Gastrocnemius medialis (tissue), 4 donors: ENCODE data around the gene LRIG1.

Source experiments
- POLR2A ChIP-seq, 2 donors: fragments of 450-650 bp; IDR thresholded peaks; one replicate each; pipeline ENCODE4 v1.6.1; 2017; ENCODE audit warnings: antibody characterized with exemption in 2 of 2, mild to moderate bottlenecking in 2 of 2, moderate library complexity in 2 of 2
- TF ChIP-seq, protein P1 (sequence below), 5 experiments: fragments of 450-650 bp in 3 of 5; fragments of 200-600 bp in 2 of 5; sonication (generic) in 2 of 5; IDR thresholded peaks in 4 of 5; conservative IDR thresholded peaks in 1 of 5; 1 replicate in 4 of 5; 2 replicates in 1 of 5; pipeline ENCODE4 v1.5.1; 2016 to 2019; ENCODE audit warnings: antibody characterized with exemption in 5 of 5, mild to moderate bottlenecking in 3 of 5, moderate library complexity in 3 of 5

DNA sequence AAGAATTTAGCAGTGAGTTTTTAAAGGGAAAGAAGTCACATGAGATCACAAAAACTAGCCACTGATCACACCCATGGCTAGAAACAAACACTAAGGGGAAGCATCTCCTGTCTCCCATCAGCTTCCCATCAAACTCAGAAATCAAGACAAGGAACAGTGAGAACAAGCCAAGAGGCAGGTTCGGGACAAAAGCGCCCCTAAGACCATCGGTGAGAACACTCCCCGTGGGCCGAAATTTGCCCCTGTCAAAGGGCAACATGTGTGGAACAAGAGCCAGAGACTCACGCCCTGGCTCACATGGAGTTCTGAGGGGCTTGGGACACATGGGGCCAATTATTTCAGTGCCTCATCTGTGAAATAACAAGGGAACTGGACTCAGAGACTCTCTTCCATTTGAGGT, 49.1 kb downstream of the LRIG1 start:
- no peak for TF ChIP-seq POLR2A (IDR thresholded peaks at IDR 0.05)
- TF ChIP-seq, protein P1, sequence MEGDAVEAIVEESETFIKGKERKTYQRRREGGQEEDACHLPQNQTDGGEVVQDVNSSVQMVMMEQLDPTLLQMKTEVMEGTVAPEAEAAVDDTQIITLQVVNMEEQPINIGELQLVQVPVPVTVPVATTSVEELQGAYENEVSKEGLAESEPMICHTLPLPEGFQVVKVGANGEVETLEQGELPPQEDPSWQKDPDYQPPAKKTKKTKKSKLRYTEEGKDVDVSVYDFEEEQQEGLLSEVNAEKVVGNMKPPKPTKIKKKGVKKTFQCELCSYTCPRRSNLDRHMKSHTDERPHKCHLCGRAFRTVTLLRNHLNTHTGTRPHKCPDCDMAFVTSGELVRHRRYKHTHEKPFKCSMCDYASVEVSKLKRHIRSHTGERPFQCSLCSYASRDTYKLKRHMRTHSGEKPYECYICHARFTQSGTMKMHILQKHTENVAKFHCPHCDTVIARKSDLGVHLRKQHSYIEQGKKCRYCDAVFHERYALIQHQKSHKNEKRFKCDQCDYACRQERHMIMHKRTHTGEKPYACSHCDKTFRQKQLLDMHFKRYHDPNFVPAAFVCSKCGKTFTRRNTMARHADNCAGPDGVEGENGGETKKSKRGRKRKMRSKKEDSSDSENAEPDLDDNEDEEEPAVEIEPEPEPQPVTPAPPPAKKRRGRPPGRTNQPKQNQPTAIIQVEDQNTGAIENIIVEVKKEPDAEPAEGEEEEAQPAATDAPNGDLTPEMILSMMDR (IDR thresholded peaks at IDR 0.05 in 4 of 5, conservative IDR thresholded peaks at IDR 0.05 in 1 of 5), result no peak
